Transverse colon (tissue), 4 donors: ENCODE results near the gene ADGRG3. TPM values are rescaled to one million over a fixed set of nuclear protein-coding genes. Genes with fewer than 3 reads are reported as not detected.
"Not testable (repeated sequence)": the region's sequence is repeated elsewhere in the genome, so short reads cannot be mapped to it uniquely, and the experiment has no call there.

ENCODE experiments used
- DNase-seq: peaks from one replicate; pipeline ENCODE4 v3.0.0-alpha.2; 2019
- H3K27ac ChIP-seq, 4 donors: fragments of 200-600 bp; sonication (generic); 2 replicates each; pipeline ENCODE4 v1.5.1; 2016 to 2018; ENCODE audit warnings: inconsistent platforms in 4 of 4
- H3K27me3 ChIP-seq: fragments of 200-600 bp; sonication (generic); 2 replicates; pipeline ENCODE4 v1.5.1; 2017; ENCODE audit warnings: inconsistent platforms
- H3K36me3 ChIP-seq, 4 donors: fragments of 200-600 bp; sonication (generic); 2 replicates each; pipeline ENCODE4 v1.5.1; 2017 to 2019; ENCODE audit warnings: inconsistent platforms in 4 of 4
- H3K4me1 ChIP-seq, 4 donors: fragments of 200-600 bp; sonication (generic); 2 replicates each; pipeline ENCODE4 v1.5.1; 2017 to 2020; ENCODE audit warnings: inconsistent platforms in 4 of 4
- H3K4me3 ChIP-seq, 4 donors: fragments of 200-600 bp; sonication (generic); 1 replicate in 1 of 4; 2 replicates in 3 of 4; pipeline versions ENCODE4 v1.5.1 to v1.6.1; 2017 to 2019; ENCODE audit warnings: inconsistent platforms in 4 of 4
- H3K9me3 ChIP-seq, 2 donors: fragments of 200-600 bp; sonication (generic); 2 replicates each; pipeline ENCODE4 v1.5.1; 2017 to 2019; ENCODE audit warnings: inconsistent platforms in 2 of 2
- EP300 ChIP-seq: sonication (generic); formaldehyde crosslinking; IDR thresholded peaks from one replicate; pipeline ENCODE4 v1.6.1; 2017; ENCODE audit warnings: antibody characterized with exemption, low read depth
- POLR2A ChIP-seq: fragments of 450-650 bp; IDR thresholded peaks from one replicate; pipeline ENCODE4 v1.6.1; 2016; ENCODE audit warnings: antibody characterized with exemption, mild to moderate bottlenecking, moderate library complexity
- POLR2AphosphoS5 ChIP-seq, 3 donors: sonication (generic); formaldehyde crosslinking; IDR thresholded peaks; one replicate each; pipeline ENCODE4 v1.6.1; 2016; ENCODE audit warnings: antibody characterized with exemption in 3 of 3
- WGBS, 2 donors: methylation state at CpG; one replicate each; pipeline ENCODE4 v1.1.5; 2018; ENCODE audit warnings: low coverage in 1 of 2; 5-methylcytosine and 5-hydroxymethylcytosine counted together
- in situ Hi-C, 4 donors: fragments of 200-750 bp; cut with MboI; loops; one replicate each; pipeline versions ENCODE4 v1.15.0 to v1.15.1; 2017; ENCODE audit warnings: low sequenced_read_pairs in 3 of 4, low pct_ligation_motif_present in 1 of 4, low pct_unique_long_range_greater_than_20kb in 1 of 4
- intact Hi-C: fragments of 100-400 bp; cut with DNase I; formaldehyde crosslinking; loops from one replicate; pipeline ENCODE4 v1.15.1; 2023; ENCODE audit warnings: low total_unique reads
- total RNA-seq, 4 donors: library from RNA; depleted of rRNA; stranded (reverse); fragments of >200 nt; gene quantifications; one replicate each; pipeline ENCODE4 v1.1.0, GENCODE V29; 2016
- TF ChIP-seq, protein P1 (sequence below), 5 experiments: fragments of 200-600 bp in 3 of 5; fragments of 450-650 bp in 2 of 5; sonication (generic) in 3 of 5; IDR thresholded peaks; 1 replicate in 2 of 5; 2 replicates in 3 of 5; pipeline ENCODE4 v1.5.1; 2016 to 2017; ENCODE audit warnings: antibody characterized with exemption in 5 of 5, inconsistent platforms in 3 of 5, mild to moderate bottlenecking in 2 of 5, moderate library complexity in 1 of 5

The ADGRG3 gene
- total RNA-seq, 4 donors from 2014 or later: 1.5 to 2.7 (median 2.2) TPM; not detected in 1

DNA sequence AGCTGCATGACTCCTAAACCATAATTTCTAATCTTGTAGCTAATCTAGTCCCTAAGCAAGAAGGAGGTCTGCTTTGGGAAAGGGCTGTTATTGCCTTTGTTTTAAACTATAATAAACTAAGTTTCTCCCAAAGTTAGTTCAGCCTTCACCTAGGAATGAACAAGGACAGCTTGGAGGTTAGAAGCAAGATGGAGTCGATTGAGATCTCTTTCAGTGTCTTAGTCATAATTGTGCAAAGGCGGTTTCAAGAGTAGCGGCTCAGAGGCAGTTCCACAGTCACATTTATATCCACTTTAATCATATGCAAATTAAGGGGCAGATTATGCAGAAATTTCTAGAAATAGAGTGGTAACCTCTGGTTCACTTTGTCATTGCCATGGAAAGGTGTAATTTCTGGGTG lies 43.9 kb downstream of the ADGRG3 start:
- in situ Hi-C loops: no loop called here
- H3K27ac ChIP-seq: no peak overlapping the region
- H3K4me3 ChIP-seq: no peak overlapping the region
- no peaks in the 10 kb centered on the region for H3K4me1 ChIP-seq
- H3K27me3 ChIP-seq: no peaks in the 10 kb centered on the region
- intact Hi-C loops: no loop called here
- 81 to 88% methylated on average over 3 of the region's 3 CpGs for WGBS, 2 donors
- DNase-seq: no peak
- no peaks in the 10 kb centered on the region for H3K36me3 ChIP-seq
- H3K9me3 ChIP-seq: no peaks in the 10 kb centered on the region
- no peak for TF ChIP-seq EP300

DNA sequence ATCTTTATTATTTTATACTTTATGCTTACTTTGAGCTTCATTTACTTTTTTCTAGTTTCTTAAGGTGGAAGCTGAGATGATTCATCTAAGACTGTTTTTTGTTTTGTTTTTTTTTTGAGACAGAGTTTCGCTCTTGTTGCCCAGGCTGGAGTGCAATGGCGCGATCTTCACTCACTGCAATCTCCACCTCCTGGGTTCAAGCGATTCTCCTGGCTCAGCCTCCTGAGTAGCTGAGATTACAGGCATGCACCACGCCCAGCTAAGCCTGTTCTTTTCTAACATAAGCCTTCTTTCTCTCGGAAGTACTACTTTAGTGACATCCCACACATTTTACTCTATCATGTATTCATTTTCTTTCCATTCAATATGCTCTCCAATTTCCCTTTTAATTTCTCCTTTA lies 44.5 kb downstream of the ADGRG3 start:
- in situ Hi-C loops, H3K27me3 ChIP-seq, H3K4me3 ChIP-seq, DNase-seq, H3K9me3 ChIP-seq, H3K36me3 ChIP-seq, intact Hi-C loops, H3K4me1 ChIP-seq, H3K27ac ChIP-seq: not testable (repeated sequence)
- whole genome bisulfite sequencing, 2 donors: 58 to 70% methylated on average over 6 of the region's 6 CpGs

DNA sequence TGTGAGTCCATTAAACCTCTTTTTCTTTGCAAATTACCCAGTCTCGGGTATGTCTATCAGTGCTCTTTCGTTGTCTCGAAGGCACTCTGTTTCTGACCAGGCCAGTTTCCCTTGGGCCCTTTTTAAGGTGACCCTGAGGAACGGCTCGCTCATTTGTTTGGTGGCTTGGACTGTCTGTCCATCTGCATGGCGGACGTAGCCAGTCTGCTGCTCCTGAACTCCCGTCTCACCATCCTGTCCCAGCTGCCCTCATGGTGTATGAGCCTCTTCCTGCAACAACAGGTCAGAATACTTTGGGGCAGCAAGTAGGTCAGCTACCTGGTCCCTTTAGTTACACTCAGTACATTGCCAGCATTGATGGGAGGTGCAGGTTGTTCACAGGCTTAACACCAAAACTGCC lies 45.5 kb downstream of the ADGRG3 start:
- Histone ChIP-seq H3K4me3 (no peak overlapping the region), H3K4me1 (no peaks in the 10 kb centered on the region), H3K27me3 (no peaks in the 10 kb centered on the region), H3K36me3 (no peaks in the 10 kb centered on the region), H3K27ac (no peak overlapping the region), H3K9me3 (no peaks in the 10 kb centered on the region)
- no peak for DNase-seq
- 81 to 88% methylated on average over 3 to 8 of the region's 8 CpGs for WGBS, 2 donors
- in situ Hi-C loops (no loop called here), intact Hi-C loops (no loop called here)
- TF ChIP-seq POLR2A (no peak), EP300 (no peak), POLR2AphosphoS5 (IDR thresholded peaks at IDR 0.05) (no peak)
- TF ChIP-seq, protein P1, sequence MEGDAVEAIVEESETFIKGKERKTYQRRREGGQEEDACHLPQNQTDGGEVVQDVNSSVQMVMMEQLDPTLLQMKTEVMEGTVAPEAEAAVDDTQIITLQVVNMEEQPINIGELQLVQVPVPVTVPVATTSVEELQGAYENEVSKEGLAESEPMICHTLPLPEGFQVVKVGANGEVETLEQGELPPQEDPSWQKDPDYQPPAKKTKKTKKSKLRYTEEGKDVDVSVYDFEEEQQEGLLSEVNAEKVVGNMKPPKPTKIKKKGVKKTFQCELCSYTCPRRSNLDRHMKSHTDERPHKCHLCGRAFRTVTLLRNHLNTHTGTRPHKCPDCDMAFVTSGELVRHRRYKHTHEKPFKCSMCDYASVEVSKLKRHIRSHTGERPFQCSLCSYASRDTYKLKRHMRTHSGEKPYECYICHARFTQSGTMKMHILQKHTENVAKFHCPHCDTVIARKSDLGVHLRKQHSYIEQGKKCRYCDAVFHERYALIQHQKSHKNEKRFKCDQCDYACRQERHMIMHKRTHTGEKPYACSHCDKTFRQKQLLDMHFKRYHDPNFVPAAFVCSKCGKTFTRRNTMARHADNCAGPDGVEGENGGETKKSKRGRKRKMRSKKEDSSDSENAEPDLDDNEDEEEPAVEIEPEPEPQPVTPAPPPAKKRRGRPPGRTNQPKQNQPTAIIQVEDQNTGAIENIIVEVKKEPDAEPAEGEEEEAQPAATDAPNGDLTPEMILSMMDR (IDR thresholded peaks at IDR 0.05): no peak

DNA sequence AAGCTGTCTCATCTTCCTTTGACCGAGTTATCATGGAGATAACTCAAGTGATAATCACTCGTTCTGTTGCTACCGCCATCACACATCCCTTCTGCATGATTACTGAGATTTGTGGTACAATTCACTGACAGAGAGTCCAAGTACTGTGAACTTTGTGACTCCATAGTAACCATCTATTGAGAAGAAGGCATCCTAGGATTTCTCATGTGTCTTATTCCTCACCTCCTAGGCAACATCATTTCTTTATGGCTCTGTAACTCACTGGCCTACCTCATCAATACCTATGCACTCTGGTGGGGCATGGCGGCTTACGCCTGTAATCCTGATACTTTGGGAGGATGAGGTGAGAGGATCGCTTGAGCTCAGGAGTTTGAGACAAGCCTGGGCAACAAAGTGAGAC lies 45.9 kb downstream of the ADGRG3 start:
- Histone ChIP-seq H3K27me3 (no peaks in the 10 kb centered on the region), H3K9me3 (no peaks in the 10 kb centered on the region), H3K4me1 (no peaks in the 10 kb centered on the region), H3K4me3 (no peak overlapping the region), H3K27ac (no peak overlapping the region), H3K36me3 (no peaks in the 10 kb centered on the region)
- 84 to 90% methylated on average over 2 to 6 of the region's 6 CpGs for WGBS, 2 donors
- no peak for DNase-seq
- in situ Hi-C loops (no loop called here), intact Hi-C loops (no loop called here)
- no peak for TF ChIP-seq POLR2A
- no peak for TF ChIP-seq POLR2AphosphoS5 (IDR thresholded peaks at IDR 0.05)
- TF ChIP-seq, protein P1 (IDR thresholded peaks at IDR 0.05): no peak
- TF ChIP-seq EP300: no peak

DNA sequence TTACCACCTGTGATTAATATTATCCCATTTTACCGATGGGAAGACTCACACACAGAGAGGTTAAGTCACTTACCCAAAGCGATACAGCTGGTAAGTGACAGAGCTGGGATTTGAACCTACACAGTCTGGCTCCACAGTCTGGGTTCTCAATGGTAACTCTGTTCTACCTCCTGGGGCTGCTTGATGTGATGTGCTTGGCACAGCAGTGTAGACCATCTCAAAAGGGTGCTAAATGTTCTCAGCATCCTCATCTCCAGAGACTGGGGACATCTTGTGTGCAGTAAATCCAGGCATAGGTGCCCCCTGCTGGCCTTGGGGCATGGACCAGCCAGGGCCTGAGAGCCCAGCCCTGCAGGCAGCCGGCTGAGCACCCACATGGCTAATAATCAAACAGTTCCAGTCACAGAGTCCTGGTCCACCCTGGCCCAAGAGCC lies 52.1 kb downstream of the ADGRG3 start:
- Histone ChIP-seq H3K27me3 (no peaks in the 10 kb centered on the region), H3K9me3 (no peaks in the 10 kb centered on the region), H3K36me3 (no peaks in the 10 kb centered on the region), H3K27ac (no peak overlapping the region), H3K4me3 (no peak overlapping the region), H3K4me1 (no peaks in the 10 kb centered on the region)
- 66% methylated on average over 3 of the region's 3 CpGs; no CpG with 5 or more reads in 1 of the 2 donors for WGBS, 2 donors
- in situ Hi-C loops (no loop called here), intact Hi-C loops (no loop called here)
- TF ChIP-seq, protein P1 (IDR thresholded peaks at IDR 0.05): peak; percentile 29 to 49 (median 45)
- TF ChIP-seq POLR2A: no peak
- DNase-seq: peak; percentile 48
